ENCODE data around the gene ELF5. TPM values are rescaled to one million over a fixed set of nuclear protein-coding genes. Genes with fewer than 3 reads are reported as not detected.

ELF5 gene
- polyA plus RNA-seq, 1 experiment, result not detected

GRCh38 chr11:34438529-34439507 lies 74.8 kb downstream of the ELF5 start, which contains the start of gene CAT:
CAT (plus strand) TSS chr11:34438934; CDS start chr11:34439014, 80 bp downstream.
- ChIA-PET POLR2A (interaction anchor here (0.6 to 1.1 kb wide), 2 partner anchors 10 to 12 kb away, joined by 3 to 9 read pairs; no protein-coding TSS in a partner anchor), CTCF (interaction anchor here (1.6 kb wide), 1 partner anchor 54 kb away, joined by 4 read pairs; no protein-coding TSS in a partner anchor)
- Histone ChIP-seq H3K9me3 (ENCODE audit: control insufficient read depth, insufficient read depth, low read length) (no peaks in the 10 kb centered on the region), H3K27me3 (ENCODE audit: control insufficient read depth, insufficient read depth, low read length) (no peaks in the 10 kb centered on the region), H3K4me3 (ENCODE audit: low read depth, low read length) (peak within 1 kb of the TSS; percentile 87), H3K27ac (ENCODE audit: low read depth, low read length) (peak within 1 kb of the TSS; percentile 90)
- no peak for TF ChIP-seq CTCF (IDR thresholded peaks at IDR 0.05; ENCODE audit: low read depth, low read length)
- peak; percentile 94 for DNase-seq (ENCODE audit: low read depth, low spot score)

- Histone ChIP-seq H3K27me3 (ENCODE audit: control insufficient read depth, insufficient read depth, low read length) (no peaks in the 10 kb centered on the region), H3K4me3 (ENCODE audit: low read depth, low read length) (peak overlapping the region; percentile 87), H3K9me3 (ENCODE audit: control insufficient read depth, insufficient read depth, low read length) (no peaks in the 10 kb centered on the region), H3K27ac (ENCODE audit: low read depth, low read length) (no peak overlapping the region)
- CTCF ChIA-PET, result interaction anchor here (1.6 kb wide), 1 partner anchor 55 kb away, joined by 4 read pairs; no protein-coding TSS in a partner anchor
- DNase-seq (ENCODE audit: low read depth, low spot score), result no peak
- POLR2A ChIA-PET, result interaction anchor here (0.6 to 1.1 kb wide), 2 partner anchors 10 to 11 kb away, joined by 3 to 9 read pairs; no protein-coding TSS in a partner anchor
- no peak for TF ChIP-seq CTCF (IDR thresholded peaks at IDR 0.05; ENCODE audit: low read depth, low read length)
Measured at GRCh38 chr11:34437224-34438125, 76.1 kb downstream of the ELF5 start.

GRCh38 chr11:34433899-34434298 lies 79.7 kb downstream of the ELF5 start:
- CTCF ChIA-PET, result interaction anchor here (1.0 kb wide), 1 partner anchor 59 kb away, joined by 4 read pairs; no protein-coding TSS in a partner anchor
- Histone ChIP-seq H3K9me3 (ENCODE audit: control insufficient read depth, insufficient read depth, low read length) (no peaks in the 10 kb centered on the region), H3K27me3 (ENCODE audit: control insufficient read depth, insufficient read depth, low read length) (no peaks in the 10 kb centered on the region), H3K27ac (ENCODE audit: low read depth, low read length) (no peak overlapping the region), H3K4me3 (ENCODE audit: low read depth, low read length) (no peak overlapping the region)
- no peak for TF ChIP-seq CTCF (IDR thresholded peaks at IDR 0.05; ENCODE audit: low read depth, low read length)
- no peak for DNase-seq (ENCODE audit: low read depth, low spot score)
- POLR2A ChIA-PET, result interaction anchor here (0.6 kb wide), 1 partner anchor 697 kb away, joined by 3 read pairs; no protein-coding TSS in a partner anchor

- POLR2A ChIA-PET, result no interaction called here
Measured at GRCh38 chr11:34432822-34433221, 80.8 kb downstream of the ELF5 start.

More at GRCh38 chr11:34432822-34433221, 80.8 kb downstream of the ELF5 start:
- Histone ChIP-seq H3K27me3 (ENCODE audit: control insufficient read depth, insufficient read depth, low read length) (no peaks in the 10 kb centered on the region), H3K9me3 (ENCODE audit: control insufficient read depth, insufficient read depth, low read length) (no peaks in the 10 kb centered on the region), H3K27ac (ENCODE audit: low read depth, low read length) (no peak overlapping the region), H3K4me3 (ENCODE audit: low read depth, low read length) (no peak overlapping the region)
- CTCF ChIA-PET, result interaction anchor here (1.0 kb wide), 1 partner anchor 60 kb away, joined by 4 read pairs; no protein-coding TSS in a partner anchor
- TF ChIP-seq CTCF (IDR thresholded peaks at IDR 0.05; ENCODE audit: low read depth, low read length), result no peak
- DNase-seq (ENCODE audit: low read depth, low spot score), result no peak

Measured in AG04450 (cell line).